K562 (cell line): Measurements from ENCODE around the gene LRP2BP. TPM values are rescaled to one million over a fixed set of nuclear protein-coding genes. Genes with fewer than 3 reads are reported as not detected.

Experiments
- ATAC-seq: fragments of 200-7000 bp; cut with Tn5 transposase; 3 replicates; pipeline ENCODE4 v1.9.1; 2020; ENCODE audit warnings: moderate library complexity
- BruUV-seq: library from RNA; stranded (reverse); fragments of 400-500 nt; replicated peaks from 2 replicates; lab custom pipeline; 2021; lab: Mats Ljungman, UMichigan
- CTCF ChIA-PET: fragments of 300-600 bp; formaldehyde crosslinking; extraction: SDS; loops from one replicate; lab custom pipeline; 2021; ENCODE audit warnings: low intra/inter-chr PET ratio; lab: Yijun Ruan, JAX
- POLR2A ChIA-PET: fragments of 300-600, 350-650 bp; sonication (Branson Sonifier 250); formaldehyde crosslinking; extraction: SDS; loops from one replicate; lab custom pipeline; 2021; ENCODE audit warnings: antibody characterized with exemption, inconsistent platforms; lab: Yijun Ruan, JAX
- DNase-seq, 4 experiments: peaks; one replicate each; pipeline versions ENCODE4 v3.0.0 to v3.0.0-alpha.2; 2011 to 2018; ENCODE audit warnings: low spot score in 3 of 4, mixed read lengths in 3 of 4; ENCODE audit errors: extremely low read depth in 1 of 4
- FAIRE-seq: peaks from 2 replicates; lab custom pipeline; 2011; peaks lifted over from hg19 to GRCh38; lab: Jason Lieb, UNC
- H2AFZ ChIP-seq: 2 replicates; pipeline ENCODE4 v1.6.0; 2011; ENCODE audit warnings: low read depth, low read length, control low read depth, inconsistent platforms
- H3K27ac ChIP-seq: fragments of 200-600 bp; 3 replicates; pipeline ENCODE4 v1.8.0; 2011; ENCODE audit warnings: low read depth, mild to moderate bottlenecking, control low read depth, inconsistent platforms, low read length, moderate library complexity, mixed read lengths; ENCODE audit errors: extremely low read depth
- H3K27me3 ChIP-seq, 2 experiments: fragments of 300-600 bp in 1 of 2; 2 replicates in 1 of 2; 3 replicates in 1 of 2; pipeline versions ENCODE4 v1.6.0 to v1.8.0; 2011; ENCODE audit warnings: inconsistent platforms in 2 of 2, low read length in 2 of 2, mild to moderate bottlenecking in 1 of 2, mixed read lengths in 1 of 2, moderate library complexity in 1 of 2; ENCODE audit not compliant: control insufficient read depth in 2 of 2, insufficient read depth in 2 of 2
- H3K36me3 ChIP-seq: fragments of 300-600 bp; 3 replicates; pipeline ENCODE4 v1.8.0; 2011; ENCODE audit warnings: mild to moderate bottlenecking, low read length, inconsistent platforms; ENCODE audit not compliant: control insufficient read depth, insufficient read depth
- H3K4me1 ChIP-seq, 2 experiments: fragments of 200-600 bp in 1 of 2; replicated peaks in 1 of 2; 2 replicates in 1 of 2; 3 replicates in 1 of 2; pipeline versions ENCODE4 v1.5.1 to v1.8.0; 2011; ENCODE audit warnings: inconsistent platforms in 2 of 2, low read length in 2 of 2, mild to moderate bottlenecking in 1 of 2, mixed read lengths in 1 of 2, moderate library complexity in 1 of 2; ENCODE audit not compliant: control insufficient read depth in 2 of 2, insufficient read depth in 2 of 2
- H3K4me2 ChIP-seq: 2 replicates; pipeline ENCODE4 v1.6.1; 2011; ENCODE audit warnings: low read length, control low read depth, inconsistent platforms, mixed read lengths; ENCODE audit not compliant: insufficient read depth
- H3K4me3 ChIP-seq: fragments of 200-600 bp; sonication (generic), shearing (Covaris generic); 2 replicates; pipeline ENCODE4 v1.5.1; 2016; ENCODE audit warnings: control low read depth, inconsistent platforms
- H3K79me2 ChIP-seq: fragments of 200-600 bp; 3 replicates; pipeline ENCODE4 v1.8.0; 2011; ENCODE audit warnings: low read length, inconsistent platforms; ENCODE audit not compliant: control insufficient read depth, insufficient read depth
- H3K9ac ChIP-seq, 2 experiments: 2 replicates each; pipeline versions ENCODE4 v1.6.0 to v1.6.1; 2011; ENCODE audit warnings: low read depth in 2 of 2, low read length in 2 of 2, control low read depth in 1 of 2, inconsistent platforms in 1 of 2, mild to moderate bottlenecking in 1 of 2, mixed read lengths in 1 of 2; ENCODE audit not compliant: insufficient read depth in 1 of 2
- H3K9me1 ChIP-seq: one replicate; pipeline ENCODE4 v1.6.0; 2011; ENCODE audit warnings: inconsistent platforms, mild to moderate bottlenecking, low read length, moderate library complexity; ENCODE audit not compliant: control insufficient read depth, insufficient read depth
- H3K9me3 ChIP-seq: replicated peaks from 2 replicates; pipeline ENCODE4 v1.5.1; 2011; ENCODE audit warnings: low read depth, low read length, inconsistent platforms; ENCODE audit not compliant: control insufficient read depth, insufficient read depth
- H4K20me1 ChIP-seq: replicated peaks from 2 replicates; pipeline ENCODE4 v1.6.1; 2011; ENCODE audit warnings: low read length, inconsistent platforms, mixed read lengths; ENCODE audit not compliant: control insufficient read depth, insufficient read depth
- CBX3 ChIP-seq, 2 experiments: IDR thresholded peaks; 1 replicate in 1 of 2; 2 replicates in 1 of 2; pipeline ENCODE4 v1.6.1; 2012; ENCODE audit warnings: inconsistent platforms in 2 of 2, low read length in 2 of 2, borderline replicate concordance in 1 of 2, control low read depth in 1 of 2
- EGR1 ChIP-seq: fragments of 450-650 bp; conservative IDR thresholded peaks from 2 replicates; pipeline ENCODE4 v1.6.1; 2017; ENCODE audit warnings: mild to moderate bottlenecking
- ID3 ChIP-seq, 2 experiments: fragments of 250-450 bp in 1 of 2; fragments of 450-650 bp in 1 of 2; sonication (Bioruptor Pico) in 1 of 2; IDR thresholded peaks; 2 replicates each; pipeline versions ENCODE4 v1.6.1 to v1.8.0; 2016 to 2021; ENCODE audit warnings: mild to moderate bottlenecking in 2 of 2, moderate library complexity in 2 of 2, missing compliant biosample characterization in 1 of 2, missing genetic modification characterization in 1 of 2
- PKNOX1 ChIP-seq: fragments of 450-650 bp; IDR thresholded peaks from 2 replicates; pipeline ENCODE4 v1.6.1; 2016
- SMAD2 ChIP-seq: fragments of 150-350 bp; IDR thresholded peaks from 2 replicates; pipeline ENCODE4 v1.6.1; 2014; ENCODE audit warnings: low read depth, mild to moderate bottlenecking, low read length
- ZSCAN32 ChIP-seq: fragments of 450-650 bp; formaldehyde crosslinking; IDR thresholded peaks from 2 replicates; pipeline ENCODE4 v1.4.0; 2020; ENCODE audit warnings: mild to moderate bottlenecking, moderate library complexity
- WGBS: fragments of 100-300 bp; shearing (Covaris generic); methylation state at CpG from one replicate; pipeline ENCODE4 v1.1.6; 2016; ENCODE audit warnings: low coverage, mixed read lengths; ENCODE audit not compliant: insufficient coverage; ENCODE audit errors: missing lambda C conversion rate; 5-methylcytosine and 5-hydroxymethylcytosine counted together
- in situ Hi-C: fragments of 300-500 bp; cut with MboI; formaldehyde crosslinking; loops from 4 replicates; pipeline ENCODE4 v1.15.0; 2018; ENCODE audit warnings: inconsistent platforms, mixed read lengths
- intact Hi-C: fragments of 100-400 bp; cut with micrococcal nuclease; formaldehyde crosslinking; loops from 2 replicates; pipeline ENCODE4 v1.14.2; 2022
- polyA plus RNA-seq, 8 experiments: library from polyadenylated mRNA; depleted of rRNA in 4 of 8; stranded (reverse) in 5 of 8; unstranded in 3 of 8; fragments of >200 nt; fragmentation: Nextera tagmentation in 2 of 8; fragmentation: Illumina TruSeq in 1 of 8; extraction: Ambion mirVana in 2 of 8; extraction: Trizol in 1 of 8; gene quantifications; 2 replicates each; pipeline versions ENCODE4 v1.2.1 to v1.2.3, GENCODE V29; 2011 to 2014; ENCODE audit warnings: inconsistent platforms in 1 of 8, missing spikeins in 1 of 8
- total RNA-seq, 7 experiments: library from RNA; depleted of rRNA in 6 of 7; stranded (reverse); fragments of >200 nt in 6 of 7; fragmentation: Illumina TruSeq in 2 of 7; extraction: Trizol in 2 of 7; gene quantifications; 2 replicates each; pipeline versions ENCODE4 v1.2.1 to v1.2.3, GENCODE V29; 2011 to 2021; ENCODE audit warnings: low replicate concordance in 1 of 7

The LRP2BP gene
- total and polyA plus RNA-seq, 9 of the 15 experiments (the other 6 are each of a cell fraction or from before 2014, with no cell fraction given), result 0.42 to 2.1 (median 0.62) TPM

GRCh38 chr4:185335579-185335978 is 60.1 kb downstream of the LRP2BP start:
- no TSS peak for BruUV-seq
- no peaks in the 10 kb centered on the region for H3K9me1 ChIP-seq
- no peaks in the 10 kb centered on the region for H3K9me3 ChIP-seq
- H3K79me2 ChIP-seq, result no peaks in the 10 kb centered on the region
- ChIA-PET POLR2A (no interaction called here), CTCF (no interaction called here)
- no peaks in the 10 kb centered on the region for H4K20me1 ChIP-seq
- 92% methylated on average over 1 of the region's 1 CpG for WGBS
- H3K27me3 ChIP-seq, result no peaks in the 10 kb centered on the region
- in situ Hi-C loops (no loop called here), intact Hi-C loops (no loop called here)
- H3K4me3 ChIP-seq, result no peak overlapping the region
- H3K9ac ChIP-seq, result no peak overlapping the region
- peaks cover 0 to 2% of the 10 kb centered on the region in 2 experiments; a peak in 1 of 5 replicates for H3K4me1 ChIP-seq
- TF ChIP-seq SMAD2, result no peak
- TF ChIP-seq EGR1, result no peak
- TF ChIP-seq CBX3 (IDR thresholded peaks at IDR 0.05; ENCODE audit: borderline replicate concordance in 1 of 2, low read length in 2 of 2), result no peak
- TF ChIP-seq ZSCAN32, result no peak
- no peak for TF ChIP-seq PKNOX1
- TF ChIP-seq ID3 (CRISPR knock-in tag; IDR thresholded peaks at IDR 0.05), result no peak
- TF ChIP-seq ID3 (tag; IDR thresholded peaks at IDR 0.05), result no peak
- peaks cover 4% of the 10 kb centered on the region; the same call in 2 of the 3 replicates for H3K36me3 ChIP-seq
- FAIRE-seq, result no peak
- H2AFZ ChIP-seq, result no peak overlapping the region
- no peak overlapping the region for H3K4me2 ChIP-seq
- no peak for DNase-seq
- H3K27ac ChIP-seq, result no peak overlapping the region
- ATAC-seq, result no peak
